Measurements from ENCODE around the gene XYLB.

- no peak for TF ChIP-seq CTCF (IDR thresholded peaks at IDR 0.05; ENCODE audit: low read depth, low read length, poor library complexity, severe bottlenecking)
- TF ChIP-seq EZH2phosphoT487 (IDR thresholded peaks at IDR 0.05; ENCODE audit: borderline replicate concordance, low read length), result no peak
Measured at GRCh38 chr3:38337703-38338102, 8.9 kb upstream of the XYLB start.

Data from DOHH2 (cell line).